Measurements from ENCODE around the gene ACOT13. TPM values are rescaled to one million over a fixed set of nuclear protein-coding genes. Genes with fewer than 3 reads are reported as not detected.
"Not testable (repeated sequence)": the region's sequence is repeated elsewhere in the genome, so short reads cannot be mapped to it uniquely, and the experiment has no call there.

The ACOT13 gene
- total RNA-seq, 1 experiment from 2014 or later: 48.0 TPM

DNA sequence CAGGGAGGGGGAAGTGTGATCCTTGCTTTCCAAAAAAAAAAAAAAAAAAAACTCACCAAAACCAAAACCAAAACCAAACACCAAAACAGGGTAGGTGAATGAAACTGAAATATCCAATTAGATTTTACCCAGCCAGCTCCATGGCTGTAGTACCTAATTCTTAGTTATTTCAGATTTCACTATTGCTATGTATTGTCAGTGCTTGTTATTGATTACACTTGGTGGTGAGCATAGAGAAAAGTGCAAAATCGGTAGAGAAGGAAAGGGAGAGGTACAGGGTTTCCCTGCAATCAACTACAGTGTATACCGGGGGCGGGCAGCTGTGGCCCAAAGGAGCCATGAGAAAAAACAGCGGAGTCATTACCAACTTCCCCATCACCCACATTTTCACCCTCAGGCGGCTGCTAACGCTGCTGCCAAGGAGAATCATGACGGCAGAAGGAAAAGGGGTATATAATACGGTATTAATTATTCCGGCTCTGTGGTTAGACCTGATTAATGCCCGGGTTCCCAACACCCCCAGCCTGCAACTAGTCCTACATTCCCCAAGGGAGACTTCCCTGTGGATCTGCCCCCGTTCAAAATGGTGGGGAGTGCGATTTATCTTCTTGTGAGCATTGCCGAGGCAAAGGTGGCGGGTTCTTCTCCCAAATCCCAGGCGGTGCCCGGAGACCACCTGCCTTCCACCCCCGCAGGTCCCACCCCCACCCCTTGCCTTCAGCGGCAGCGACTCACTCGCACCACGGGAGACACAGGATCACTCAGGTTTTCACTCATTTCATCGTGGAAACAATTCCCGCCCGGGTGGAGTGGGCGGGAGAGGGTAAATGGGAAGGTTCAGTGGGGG, 52.5 kb downstream of the ACOT13 start, which contains the start of gene C6orf62:
Gene C6orf62, minus strand, starts transcription at position 30 of the 847 bp plus-strand sequence. CDS start 486 bp downstream, outside the sequence.
- in situ Hi-C loops (cut with HindIII; ENCODE audit: low sequenced_read_pairs): no loop called here
- no peak for DNase-seq (ENCODE audit: low spot score)

- peak; percentile 48 for DNase-seq (ENCODE audit: low spot score)
- in situ Hi-C loops (cut with HindIII; ENCODE audit: low sequenced_read_pairs): no loop called here
These were observed 53.3 kb downstream of the ACOT13 start for GRCh38 chr6:24720131-24720603.

DNA sequence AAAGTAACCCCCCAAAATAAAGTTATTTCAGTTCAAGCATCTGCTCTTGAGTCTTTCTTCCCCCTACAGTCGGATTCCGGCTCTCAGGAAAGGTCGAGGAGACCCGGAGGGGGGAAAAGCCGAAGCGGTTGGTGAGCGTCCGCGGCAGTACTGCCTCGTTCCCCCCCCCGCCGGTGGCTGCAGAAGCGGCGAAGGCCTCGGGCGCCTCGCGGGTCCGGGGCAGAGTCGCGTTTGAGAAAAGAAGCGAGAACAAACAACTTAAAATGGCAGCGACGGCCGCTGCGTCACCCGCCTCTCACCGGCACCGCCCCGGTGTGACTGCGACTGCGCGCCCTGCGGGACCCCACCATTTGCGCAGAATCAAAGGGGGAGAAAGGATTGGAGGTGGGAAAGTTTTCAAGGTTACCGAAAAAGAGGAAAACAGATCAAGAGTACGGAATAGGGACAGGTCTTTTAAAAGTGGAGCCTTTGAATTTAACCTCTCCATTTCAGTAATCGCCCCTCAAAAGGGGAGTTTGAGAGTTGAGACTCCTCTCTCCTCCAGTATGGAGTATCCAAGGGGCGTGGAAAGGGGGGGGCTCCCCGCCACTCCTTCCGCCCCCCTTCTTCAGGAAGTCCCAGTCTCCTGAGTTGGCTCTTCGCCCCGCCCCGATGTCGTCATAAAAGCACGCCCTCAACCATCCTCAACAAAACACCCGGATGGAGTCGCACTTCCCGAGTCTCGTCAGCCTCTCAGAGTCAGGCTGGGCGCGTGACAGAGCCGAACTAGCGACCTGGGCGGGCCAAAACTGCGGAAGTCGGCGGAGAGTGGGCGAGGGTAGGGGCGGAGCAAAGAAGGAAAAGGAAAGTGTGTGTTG, 54.0 kb downstream of the ACOT13 start:
- peak; percentile 100 for DNase-seq (ENCODE audit: low spot score)
- in situ Hi-C loops (cut with HindIII; ENCODE audit: low sequenced_read_pairs): no loop called here

GRCh38 chr6:24721461-24722215, 54.8 kb downstream of the ACOT13 start:
- no peak for DNase-seq (ENCODE audit: low spot score)
- in situ Hi-C loops (cut with HindIII; ENCODE audit: low sequenced_read_pairs): no loop called here

DNA sequence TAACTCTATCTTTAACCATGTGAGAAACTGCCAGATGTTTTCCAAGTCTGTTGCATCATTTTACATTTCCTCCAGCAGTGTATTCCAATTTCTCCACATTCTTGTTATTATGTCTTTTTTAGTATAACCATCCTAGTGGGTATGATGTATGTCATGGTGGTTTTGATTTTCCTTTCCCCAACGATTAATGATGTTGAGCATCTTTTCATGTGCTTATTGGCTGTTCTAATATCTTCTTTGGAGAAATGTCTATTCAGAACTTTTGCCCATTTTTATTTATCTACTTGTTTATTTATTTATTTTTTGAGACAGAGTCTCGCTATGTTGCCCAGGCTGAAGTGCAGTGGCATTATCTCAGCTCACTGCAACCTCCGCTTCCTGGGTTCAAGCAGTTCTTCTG, 56.4 kb downstream of the ACOT13 start:
- in situ Hi-C loops (cut with HindIII; ENCODE audit: low sequenced_read_pairs): no loop called here
- DNase-seq (ENCODE audit: low spot score): no peak

DNA sequence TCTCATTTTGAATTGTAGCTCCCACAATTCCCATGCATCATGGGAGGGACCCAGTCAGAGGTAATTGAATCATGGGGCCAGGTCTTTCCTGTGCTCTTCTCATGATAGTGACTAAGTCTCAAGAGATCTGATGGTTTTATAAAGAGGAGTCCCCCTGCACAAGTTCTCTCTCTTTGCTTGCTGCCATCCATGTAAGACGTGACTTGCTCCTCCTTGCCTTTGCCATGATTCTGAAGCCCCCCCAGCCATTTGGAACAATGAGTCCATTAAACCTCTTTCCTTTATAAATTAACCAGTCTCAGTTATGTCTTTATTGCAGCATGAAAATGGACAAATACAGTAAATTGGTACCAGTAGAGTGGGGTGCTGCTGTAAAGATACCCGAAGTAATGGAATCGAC, 63.8 kb downstream of the ACOT13 start:
- DNase-seq (ENCODE audit: low spot score); in situ Hi-C loops (cut with HindIII; ENCODE audit: low sequenced_read_pairs): not testable (repeated sequence)

DNA sequence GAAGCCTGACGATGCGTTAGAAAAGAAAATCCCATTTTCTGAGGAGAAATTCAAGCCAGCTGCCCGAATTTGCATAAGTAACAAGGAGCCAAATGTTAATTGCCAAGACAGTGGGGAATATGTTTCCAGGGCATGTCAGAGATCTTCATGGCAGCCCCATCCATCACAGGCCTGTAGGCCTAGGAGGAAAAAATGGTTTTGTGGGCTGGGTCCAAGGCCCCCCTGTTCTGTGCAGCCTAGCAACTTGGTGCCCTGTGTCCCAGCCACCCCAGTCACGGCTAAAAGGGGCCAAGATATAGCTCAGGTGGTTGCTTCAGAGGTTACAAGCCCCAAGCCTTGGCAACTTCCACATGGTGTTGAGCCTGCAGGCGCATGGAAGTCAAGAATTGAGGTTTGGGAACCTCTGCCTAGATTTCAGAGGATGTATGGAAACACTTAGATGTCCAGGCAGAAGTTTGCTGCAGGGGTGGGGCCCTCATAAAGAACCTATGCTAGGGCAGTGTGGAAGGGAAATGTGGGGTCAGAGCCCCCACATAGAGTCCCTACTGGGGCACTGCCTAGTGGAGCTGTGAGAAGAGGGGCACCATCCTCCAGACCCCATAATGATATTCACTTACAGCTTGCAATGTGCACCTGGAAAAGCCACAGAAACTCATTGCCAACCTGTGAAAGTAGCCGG, 64.7 kb downstream of the ACOT13 start:
- DNase-seq (ENCODE audit: low spot score); in situ Hi-C loops (cut with HindIII; ENCODE audit: low sequenced_read_pairs): not testable (repeated sequence)

- DNase-seq (ENCODE audit: low spot score): no peak
- in situ Hi-C loops (cut with HindIII; ENCODE audit: low sequenced_read_pairs): no loop called here
These were observed 67.3 kb downstream of the ACOT13 start for GRCh38 chr6:24734166-24734565.

DNA sequence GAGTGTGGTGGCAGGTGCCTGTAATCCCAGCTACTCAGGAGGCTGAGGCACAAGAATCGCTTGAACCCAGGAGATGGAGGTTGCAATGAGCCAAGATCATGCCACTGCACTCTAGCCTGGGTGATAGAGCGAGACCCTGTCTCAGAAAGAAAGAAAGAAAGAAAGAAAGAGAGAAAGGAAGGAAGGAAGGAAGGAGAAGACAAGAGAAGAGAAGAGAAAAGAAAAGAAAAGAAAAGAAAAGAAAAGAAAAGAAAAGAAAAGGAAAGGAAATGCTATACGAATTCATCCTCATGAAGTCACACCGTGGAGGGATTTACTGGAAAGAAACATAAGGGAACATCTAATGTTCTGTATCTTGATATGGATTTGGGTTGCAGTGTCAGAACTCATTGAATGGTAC, 67.8 kb downstream of the ACOT13 start:
- DNase-seq (ENCODE audit: low spot score); in situ Hi-C loops (cut with HindIII; ENCODE audit: low sequenced_read_pairs): not testable (repeated sequence)

DNA sequence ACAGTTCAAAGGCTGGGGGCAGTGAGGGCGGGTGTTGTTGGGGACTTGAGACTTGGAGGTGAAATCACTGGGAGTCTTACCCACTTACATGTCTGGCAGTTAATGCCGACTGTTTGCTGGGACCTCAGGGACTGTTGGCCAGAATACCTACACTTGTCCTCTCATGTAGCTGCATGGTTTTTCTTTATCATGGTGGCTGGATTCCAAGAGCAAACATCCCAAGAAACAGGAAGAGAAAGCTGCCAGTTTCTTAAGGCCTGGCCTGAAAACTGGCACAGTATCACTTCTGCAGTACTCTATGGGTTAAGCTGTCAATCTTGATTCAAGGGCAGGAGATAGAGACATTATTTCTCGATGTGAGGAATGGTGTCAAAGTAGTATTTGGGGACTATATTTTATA, 71.9 kb downstream of the ACOT13 start:
- DNase-seq (ENCODE audit: low spot score): no peak
- in situ Hi-C loops (cut with HindIII; ENCODE audit: low sequenced_read_pairs): no loop called here

- in situ Hi-C loops (cut with HindIII; ENCODE audit: low sequenced_read_pairs): no loop called here
- DNase-seq (ENCODE audit: low spot score): no peak
These were observed 74.0 kb downstream of the ACOT13 start for GRCh38 chr6:24740861-24741260.

DNA sequence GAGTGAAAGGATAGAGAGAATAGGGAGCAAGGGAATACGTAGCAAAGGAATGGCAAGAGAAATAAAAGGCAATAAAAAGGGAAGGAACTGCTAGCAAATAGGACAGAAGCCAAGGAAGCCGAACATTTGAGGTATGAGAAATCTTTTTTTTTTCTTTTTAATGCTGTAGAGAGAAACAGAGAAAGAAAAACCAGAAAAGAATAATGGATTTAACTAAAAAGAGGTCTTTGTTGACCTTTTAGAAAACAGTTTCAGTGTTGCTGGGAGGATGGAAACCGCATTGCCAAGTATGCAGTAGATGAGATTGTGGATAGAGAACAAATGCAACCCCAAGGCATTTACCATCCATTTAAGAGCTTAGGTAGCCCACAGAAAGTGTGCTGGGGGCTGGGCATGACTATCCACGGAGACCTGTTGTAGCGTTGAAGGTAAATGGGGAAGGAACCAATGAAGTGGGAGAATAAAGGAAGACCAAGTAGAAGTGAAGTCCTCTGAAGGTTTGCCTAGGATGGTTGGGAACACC, 75.4 kb downstream of the ACOT13 start:
- DNase-seq (ENCODE audit: low spot score): no peak
- in situ Hi-C loops (cut with HindIII; ENCODE audit: low sequenced_read_pairs): no loop called here

- no peak for DNase-seq (ENCODE audit: low spot score)
- in situ Hi-C loops (cut with HindIII; ENCODE audit: low sequenced_read_pairs): no loop called here
These were observed 76.5 kb downstream of the ACOT13 start for GRCh38 chr6:24743265-24743943.

DNA sequence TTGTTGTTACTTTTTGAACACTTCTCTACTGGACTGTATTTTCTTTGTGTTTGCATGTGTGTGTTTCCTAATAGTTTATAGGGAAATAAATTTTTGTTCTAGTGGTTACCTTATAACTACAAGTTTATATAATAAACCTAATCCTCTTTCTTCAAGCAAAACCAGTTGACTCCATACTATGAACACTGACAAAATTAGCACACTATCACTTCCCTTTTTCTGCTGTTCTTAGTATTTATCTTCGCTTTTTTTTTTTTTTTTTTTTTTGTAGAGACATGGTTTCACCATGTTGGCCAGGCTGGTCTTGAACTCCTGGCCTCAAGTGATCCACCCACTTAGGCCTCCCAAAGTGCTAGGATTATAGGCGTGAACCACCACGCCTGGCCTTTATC, 77.1 kb downstream of the ACOT13 start:
- DNase-seq (ENCODE audit: low spot score): no peak
- in situ Hi-C loops (cut with HindIII; ENCODE audit: low sequenced_read_pairs): no loop called here

GRCh38 chr6:24744911-24745310, 78.0 kb downstream of the ACOT13 start:
- DNase-seq (ENCODE audit: low spot score): no peak
- in situ Hi-C loops (cut with HindIII; ENCODE audit: low sequenced_read_pairs): no loop called here

DNA sequence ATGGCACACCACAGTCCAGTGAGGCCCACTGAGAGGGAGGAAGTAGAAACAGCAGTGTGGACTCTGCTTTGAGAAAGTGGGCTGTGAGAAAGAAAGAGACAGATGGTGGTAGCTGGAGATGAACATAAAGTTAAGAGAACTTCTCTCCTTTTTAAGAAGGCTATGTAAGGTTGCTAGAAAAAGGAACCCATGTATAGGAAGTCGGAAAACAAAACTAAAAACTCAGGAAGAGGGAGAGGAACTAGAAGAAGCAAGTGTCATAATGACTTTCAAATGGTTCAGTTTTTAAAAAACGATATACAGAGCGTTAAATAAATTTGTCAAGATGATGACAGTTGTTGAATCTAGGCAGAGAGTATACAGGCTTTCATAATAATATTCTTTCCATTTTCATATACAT, 82.4 kb downstream of the ACOT13 start:
- DNase-seq (ENCODE audit: low spot score): no peak
- in situ Hi-C loops (cut with HindIII; ENCODE audit: low sequenced_read_pairs): no loop called here

- DNase-seq (ENCODE audit: low spot score); in situ Hi-C loops (cut with HindIII; ENCODE audit: low sequenced_read_pairs): not testable (repeated sequence)
These were observed 84.0 kb downstream of the ACOT13 start for GRCh38 chr6:24750878-24751277.

DNA sequence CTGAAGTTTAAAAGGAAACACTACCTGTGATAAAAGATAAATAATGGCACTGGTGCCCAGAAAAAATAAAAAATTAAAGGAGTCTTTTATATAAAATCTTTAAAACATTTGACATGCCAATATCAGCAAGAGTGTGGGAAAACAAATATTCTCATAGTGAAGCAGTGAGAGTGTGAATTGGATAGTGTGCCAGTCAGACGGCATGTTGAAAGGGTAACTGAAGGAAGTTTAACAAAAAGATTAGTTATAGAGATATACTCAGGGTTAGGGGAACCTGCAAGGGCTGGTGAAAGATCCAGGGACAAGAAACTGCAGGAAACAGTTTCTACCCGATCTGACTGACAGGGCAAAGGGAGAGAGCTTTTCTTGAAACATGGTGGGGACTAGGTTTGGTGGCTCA, 85.6 kb downstream of the ACOT13 start:
- in situ Hi-C loops (cut with HindIII; ENCODE audit: low sequenced_read_pairs): no loop called here
- DNase-seq (ENCODE audit: low spot score): no peak
